ENCODE results near the gene ABCA9.

Gene ABCA9

GRCh38 chr17:69066482-69066881, 5.8 kb upstream of the ABCA9 start:
- no peak overlapping the region for H4K91ac ChIP-seq (ENCODE audit: low read length)
- H2AK5ac ChIP-seq (ENCODE audit: low read length, severe bottlenecking), result no peak overlapping the region
- no peak overlapping the region for H3K4me3 ChIP-seq (ENCODE audit: insufficient read depth in 1 of 2, low read depth in 1 of 2, low read length in 2 of 2)
- H3K27me3 ChIP-seq (ENCODE audit: control insufficient read depth in 1 of 2, insufficient read depth in 1 of 2, low read length in 2 of 2), result no peaks in the 10 kb centered on the region
- no peak overlapping the region for H3K4ac ChIP-seq (ENCODE audit: low read depth in 1 of 2, low read length in 2 of 2)
- no peak overlapping the region for H3K23ac ChIP-seq (ENCODE audit: low read length in 2 of 2)
- H2BK12ac ChIP-seq (ENCODE audit: low read length in 2 of 2), result no peak overlapping the region
- WGBS, result 96% methylated on average over 7 of the region's 7 CpGs
- peaks cover 0 to 34% of the 10 kb centered on the region in 2 experiments for H3K36me3 ChIP-seq (ENCODE audit: control insufficient read depth in 1 of 2, insufficient read depth in 2 of 2, low read depth in 1 of 2, low read length in 2 of 2)
- H3K9ac ChIP-seq (ENCODE audit: low read length), result no peak overlapping the region
- H3K79me1 ChIP-seq (replicated peaks; ENCODE audit: low read length, poor library complexity, severe bottlenecking), result no peaks in the 10 kb centered on the region
- no peak overlapping the region for H3K4me2 ChIP-seq (ENCODE audit: low read length, poor library complexity, severe bottlenecking)
- H4K8ac ChIP-seq (ENCODE audit: low read length), result no peak overlapping the region
- no peaks in the 10 kb centered on the region for H3K9me3 ChIP-seq (ENCODE audit: control insufficient read depth, low read length)
- H3K18ac ChIP-seq (ENCODE audit: low read depth in 1 of 2, low read length in 2 of 2), result no peak overlapping the region
- no peak overlapping the region for H3K27ac ChIP-seq (ENCODE audit: low read length, poor library complexity, severe bottlenecking)
- no peak for DNase-seq
- H2AFZ ChIP-seq (ENCODE audit: low read depth, low read length), result no peak overlapping the region
- peak overlapping the region; percentile 20 for H2BK5ac ChIP-seq (ENCODE audit: low read depth, low read length, poor library complexity, severe bottlenecking)
- H2BK120ac ChIP-seq (ENCODE audit: low read depth, low read length), result no peak overlapping the region
- no peak overlapping the region for H3K14ac ChIP-seq (ENCODE audit: low read length in 2 of 2)
- H2BK15ac ChIP-seq (ENCODE audit: low read depth, poor library complexity, severe bottlenecking), result no peak overlapping the region
- peaks cover 1% of the 10 kb centered on the region for H3K4me1 ChIP-seq (ENCODE audit: control insufficient read depth, insufficient read depth, low read depth, low read length)

DNA sequence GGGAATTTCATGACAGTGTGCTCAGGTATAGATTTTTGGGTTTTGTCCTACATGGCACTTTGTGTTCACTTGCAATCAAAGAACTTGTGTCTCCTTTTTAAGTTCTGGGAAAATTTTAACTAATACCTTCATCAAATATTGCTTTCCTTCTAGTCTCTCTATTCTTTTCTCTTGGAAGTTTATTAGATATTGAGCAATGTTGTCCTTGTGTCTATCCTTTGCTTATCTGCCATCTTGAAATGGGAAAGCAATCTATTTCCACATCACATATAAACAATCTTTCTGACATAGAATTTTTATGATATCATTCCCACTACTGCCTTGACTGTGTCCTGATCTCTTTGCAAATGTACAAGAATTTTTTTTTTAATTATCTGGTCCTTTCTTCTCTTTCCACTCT, 4.4 kb upstream of the ABCA9 start:
- Histone ChIP-seq H4K8ac (ENCODE audit: low read length) (no peak overlapping the region), H2BK15ac (ENCODE audit: low read depth, poor library complexity, severe bottlenecking) (no peak overlapping the region), H3K9me3 (ENCODE audit: control insufficient read depth, low read length) (no peaks in the 10 kb centered on the region), H3K14ac (ENCODE audit: low read length in 2 of 2) (no peak overlapping the region), H3K23ac (ENCODE audit: low read length in 2 of 2) (no peak overlapping the region), H2AK5ac (ENCODE audit: low read length, severe bottlenecking) (no peak overlapping the region), H2BK5ac (ENCODE audit: low read depth, low read length, poor library complexity, severe bottlenecking) (no peak overlapping the region), H2BK120ac (ENCODE audit: low read depth, low read length) (no peak overlapping the region), H4K91ac (ENCODE audit: low read length) (no peak overlapping the region), H3K27me3 (ENCODE audit: control insufficient read depth in 1 of 2, insufficient read depth in 1 of 2, low read length in 2 of 2) (no peaks in the 10 kb centered on the region), H3K18ac (ENCODE audit: low read depth in 1 of 2, low read length in 2 of 2) (no peak overlapping the region), H3K4me3 (ENCODE audit: insufficient read depth in 1 of 2, low read depth in 1 of 2, low read length in 2 of 2) (no peak overlapping the region), H2BK12ac (ENCODE audit: low read length in 2 of 2) (no peak overlapping the region), H3K4me1 (ENCODE audit: control insufficient read depth, insufficient read depth, low read depth, low read length) (peaks cover 1% of the 10 kb centered on the region), H3K36me3 (ENCODE audit: control insufficient read depth in 1 of 2, insufficient read depth in 2 of 2, low read depth in 1 of 2, low read length in 2 of 2) (peaks cover 0 to 32% of the 10 kb centered on the region in 2 experiments), H3K27ac (ENCODE audit: low read length, poor library complexity, severe bottlenecking) (no peak overlapping the region), H3K79me1 (replicated peaks; ENCODE audit: low read length, poor library complexity, severe bottlenecking) (no peaks in the 10 kb centered on the region), H3K9ac (ENCODE audit: low read length) (no peak overlapping the region), H3K4me2 (ENCODE audit: low read length, poor library complexity, severe bottlenecking) (no peak overlapping the region), H2AFZ (ENCODE audit: low read depth, low read length) (no peak overlapping the region), H3K4ac (ENCODE audit: low read depth in 1 of 2, low read length in 2 of 2) (no peak overlapping the region)
- DNase-seq, result no peak

DNA sequence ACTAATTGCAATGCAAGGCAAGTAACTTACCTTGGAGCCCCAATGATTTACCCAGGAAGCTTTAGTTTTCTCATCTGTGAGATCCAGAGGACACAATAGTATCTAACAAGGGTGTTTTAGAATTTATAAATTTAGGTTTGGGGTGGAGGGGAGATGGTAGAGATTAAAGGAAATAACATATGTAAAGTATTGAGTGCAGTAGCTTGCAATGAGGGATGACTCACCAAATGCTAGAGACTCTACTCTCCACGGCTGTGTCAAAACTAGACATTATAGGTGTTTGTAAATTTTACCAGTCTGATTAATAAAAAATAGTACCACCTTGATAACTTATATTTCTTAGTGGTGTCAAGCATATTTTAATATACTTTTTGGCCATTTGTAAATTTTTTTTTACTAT, 3.7 kb upstream of the ABCA9 start:
- no peak overlapping the region for H2BK12ac ChIP-seq (ENCODE audit: low read length in 2 of 2)
- H2AFZ ChIP-seq (ENCODE audit: low read depth, low read length), result no peak overlapping the region
- no peak overlapping the region for H3K4ac ChIP-seq (ENCODE audit: low read depth in 1 of 2, low read length in 2 of 2)
- WGBS, result no CpG with 5 or more reads among the region's 1 CpG
- H3K18ac ChIP-seq (ENCODE audit: low read depth in 1 of 2, low read length in 2 of 2), result no peak overlapping the region
- no peak overlapping the region for H3K9ac ChIP-seq (ENCODE audit: low read length)
- no peak overlapping the region for H2AK5ac ChIP-seq (ENCODE audit: low read length, severe bottlenecking)
- H4K8ac ChIP-seq (ENCODE audit: low read length), result no peak overlapping the region
- peaks cover 1% of the 10 kb centered on the region for H3K4me1 ChIP-seq (ENCODE audit: control insufficient read depth, insufficient read depth, low read depth, low read length)
- H3K23ac ChIP-seq (ENCODE audit: low read length in 2 of 2), result no peak overlapping the region
- H3K27me3 ChIP-seq (ENCODE audit: control insufficient read depth in 1 of 2, insufficient read depth in 1 of 2, low read length in 2 of 2), result no peaks in the 10 kb centered on the region
- H3K9me3 ChIP-seq (ENCODE audit: control insufficient read depth, low read length), result no peaks in the 10 kb centered on the region
- H2BK15ac ChIP-seq (ENCODE audit: low read depth, poor library complexity, severe bottlenecking), result no peak overlapping the region
- no peak overlapping the region for H3K27ac ChIP-seq (ENCODE audit: low read length, poor library complexity, severe bottlenecking)
- no peak overlapping the region for H4K91ac ChIP-seq (ENCODE audit: low read length)
- H3K79me1 ChIP-seq (replicated peaks; ENCODE audit: low read length, poor library complexity, severe bottlenecking), result no peaks in the 10 kb centered on the region
- H2BK5ac ChIP-seq (ENCODE audit: low read depth, low read length, poor library complexity, severe bottlenecking), result no peak overlapping the region
- no peak overlapping the region for H3K14ac ChIP-seq (ENCODE audit: low read length in 2 of 2)
- no peak for DNase-seq
- H3K4me2 ChIP-seq (ENCODE audit: low read length, poor library complexity, severe bottlenecking), result no peak overlapping the region
- H3K4me3 ChIP-seq (ENCODE audit: insufficient read depth in 1 of 2, low read depth in 1 of 2, low read length in 2 of 2), result no peak overlapping the region
- H2BK120ac ChIP-seq (ENCODE audit: low read depth, low read length), result no peak overlapping the region
- peaks cover 0 to 31% of the 10 kb centered on the region in 2 experiments for H3K36me3 ChIP-seq (ENCODE audit: control insufficient read depth in 1 of 2, insufficient read depth in 2 of 2, low read depth in 1 of 2, low read length in 2 of 2)

GRCh38 chr17:69064001-69064400, 3.3 kb upstream of the ABCA9 start:
- no peak overlapping the region for H4K8ac ChIP-seq (ENCODE audit: low read length)
- H2BK120ac ChIP-seq (ENCODE audit: low read depth, low read length), result no peak overlapping the region
- 96% methylated on average over 1 of the region's 2 CpGs for WGBS
- H3K23ac ChIP-seq (ENCODE audit: low read length in 2 of 2), result no peak overlapping the region
- H2BK5ac ChIP-seq (ENCODE audit: low read depth, low read length, poor library complexity, severe bottlenecking), result no peak overlapping the region
- H2BK15ac ChIP-seq (ENCODE audit: low read depth, poor library complexity, severe bottlenecking), result no peak overlapping the region
- H3K4me1 ChIP-seq (ENCODE audit: control insufficient read depth, insufficient read depth, low read depth, low read length), result no peaks in the 10 kb centered on the region
- no peak overlapping the region for H3K4ac ChIP-seq (ENCODE audit: low read depth in 1 of 2, low read length in 2 of 2)
- no peak overlapping the region for H2BK12ac ChIP-seq (ENCODE audit: low read length in 2 of 2)
- H3K9ac ChIP-seq (ENCODE audit: low read length), result no peak overlapping the region
- H3K4me3 ChIP-seq (ENCODE audit: insufficient read depth in 1 of 2, low read depth in 1 of 2, low read length in 2 of 2), result no peak overlapping the region
- H3K9me3 ChIP-seq (ENCODE audit: control insufficient read depth, low read length), result no peaks in the 10 kb centered on the region
- no peak overlapping the region for H2AFZ ChIP-seq (ENCODE audit: low read depth, low read length)
- no peak for DNase-seq
- peaks cover 0 to 28% of the 10 kb centered on the region in 2 experiments for H3K36me3 ChIP-seq (ENCODE audit: control insufficient read depth in 1 of 2, insufficient read depth in 2 of 2, low read depth in 1 of 2, low read length in 2 of 2)
- no peak overlapping the region for H3K14ac ChIP-seq (ENCODE audit: low read length in 2 of 2)
- no peaks in the 10 kb centered on the region for H3K79me1 ChIP-seq (replicated peaks; ENCODE audit: low read length, poor library complexity, severe bottlenecking)
- no peak overlapping the region for H3K18ac ChIP-seq (ENCODE audit: low read depth in 1 of 2, low read length in 2 of 2)
- H3K4me2 ChIP-seq (ENCODE audit: low read length, poor library complexity, severe bottlenecking), result no peak overlapping the region
- no peak overlapping the region for H4K91ac ChIP-seq (ENCODE audit: low read length)
- no peak overlapping the region for H3K27ac ChIP-seq (ENCODE audit: low read length, poor library complexity, severe bottlenecking)
- no peak overlapping the region for H2AK5ac ChIP-seq (ENCODE audit: low read length, severe bottlenecking)
- H3K27me3 ChIP-seq (ENCODE audit: control insufficient read depth in 1 of 2, insufficient read depth in 1 of 2, low read length in 2 of 2), result no peaks in the 10 kb centered on the region

All from mesenchymal stem cell (in vitro differentiated cells and primary cell).